ENCODE measurements around the gene SLC1A1. TPM values are rescaled to one million over a fixed set of nuclear protein-coding genes. Genes with fewer than 3 reads are reported as not detected.
"Not testable (repeated sequence)": the region's sequence is repeated elsewhere in the genome, so short reads cannot be mapped to it uniquely, and the experiment has no call there.

Gene SLC1A1
- total RNA-seq, 1 experiment from 2014 or later: 0.05 TPM

- POLR2A ChIA-PET; DNase-seq (ENCODE audit: low read depth, low spot score); BruUV-seq (replicated peaks); in situ Hi-C loops (cut with HindIII; ENCODE audit: low pct_unique_long_range_greater_than_20kb, low sequenced_read_pairs); CTCF ChIA-PET; H3K36me3 ChIP-seq (ENCODE audit: control insufficient read depth, insufficient read depth, low read length); H3K27me3 ChIP-seq (ENCODE audit: control insufficient read depth, insufficient read depth, low read length); ATAC-seq; H3K9me3 ChIP-seq (ENCODE audit: control insufficient read depth, insufficient read depth, low read depth, low read length); H3K4me1 ChIP-seq (ENCODE audit: control insufficient read depth, insufficient read depth, low read length); H3K4me3 ChIP-seq (ENCODE audit: low read depth in 2 of 2, low read length in 2 of 2); H3K27ac ChIP-seq (ENCODE audit: low read length); intact Hi-C loops (cut with micrococcal nuclease; ENCODE audit: unreplicated experiment): not testable (repeated sequence)
Measured at GRCh38 chr9:4533881-4534280, 43.6 kb downstream of the SLC1A1 start.

DNA sequence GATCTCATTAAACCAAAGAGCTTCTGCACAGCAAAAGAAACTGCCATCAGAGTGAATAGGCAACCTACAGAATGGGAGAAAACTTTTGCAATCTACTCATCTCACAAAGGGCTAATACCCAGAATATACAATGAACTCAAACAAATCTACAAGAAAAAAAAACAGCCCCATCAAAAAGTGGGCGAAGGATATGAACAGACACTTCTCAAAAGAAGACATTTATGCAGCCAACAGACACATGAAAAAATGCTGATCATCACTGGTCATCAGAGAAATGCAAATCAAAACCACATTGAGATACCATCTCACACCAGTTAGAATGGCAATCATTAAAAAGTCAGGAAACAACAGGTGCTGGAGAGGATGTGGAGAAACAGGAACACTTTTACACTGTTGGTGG is 45.9 kb downstream of the SLC1A1 start:
- H3K9me3 ChIP-seq (ENCODE audit: control insufficient read depth, insufficient read depth, low read depth, low read length); H3K27me3 ChIP-seq (ENCODE audit: control insufficient read depth, insufficient read depth, low read length); in situ Hi-C loops (cut with HindIII; ENCODE audit: low pct_unique_long_range_greater_than_20kb, low sequenced_read_pairs); H3K36me3 ChIP-seq (ENCODE audit: control insufficient read depth, insufficient read depth, low read length); DNase-seq (ENCODE audit: low read depth, low spot score); H3K4me1 ChIP-seq (ENCODE audit: control insufficient read depth, insufficient read depth, low read length); intact Hi-C loops (cut with micrococcal nuclease; ENCODE audit: unreplicated experiment); CTCF ChIA-PET; H3K4me3 ChIP-seq (ENCODE audit: low read depth in 2 of 2, low read length in 2 of 2); BruUV-seq (replicated peaks); POLR2A ChIA-PET; H3K27ac ChIP-seq (ENCODE audit: low read length); ATAC-seq: not testable (repeated sequence)

DNA sequence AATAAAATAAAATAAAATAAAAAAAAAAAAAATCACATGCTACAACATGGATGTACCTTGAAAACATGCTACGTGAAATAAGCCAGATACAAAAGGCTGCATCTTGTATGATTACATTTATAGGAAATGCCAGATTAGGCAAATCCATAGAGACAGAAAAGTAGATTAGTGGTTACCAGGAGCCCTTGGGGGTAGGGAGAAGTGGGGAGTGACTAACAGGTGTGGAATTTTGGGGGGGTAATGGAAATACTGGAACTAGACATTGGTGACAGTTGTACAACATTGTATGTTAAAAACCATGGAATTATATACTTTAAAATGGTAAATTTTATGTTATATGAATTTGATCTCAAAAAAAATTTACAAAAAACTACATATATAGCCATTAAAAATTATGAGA is 47.3 kb downstream of the SLC1A1 start:
- TF ChIP-seq POLR2AphosphoS5 (IDR thresholded peaks at IDR 0.05; ENCODE audit: low read depth, low read length) (no peak), REST (IDR thresholded peaks at IDR 0.05; ENCODE audit: insufficient read depth in 1 of 2, low read depth in 2 of 2, low read length in 1 of 2) (no peak), TCF7L2 (IDR thresholded peaks at IDR 0.05; ENCODE audit: low read depth, low read length) (no peak), CTCF (IDR thresholded peaks at IDR 0.05) (no peak), SIN3A (IDR thresholded peaks at IDR 0.05; ENCODE audit: borderline replicate concordance, insufficient read depth, low read depth, low read length) (no peak)
- Histone ChIP-seq H3K27me3 (ENCODE audit: control insufficient read depth, insufficient read depth, low read length) (no peaks in the 10 kb centered on the region), H3K4me3 (ENCODE audit: low read depth in 2 of 2, low read length in 2 of 2) (no peak overlapping the region), H3K36me3 (ENCODE audit: control insufficient read depth, insufficient read depth, low read length) (no peaks in the 10 kb centered on the region), H3K4me1 (ENCODE audit: control insufficient read depth, insufficient read depth, low read length) (no peaks in the 10 kb centered on the region), H3K27ac (ENCODE audit: low read length) (no peak overlapping the region), H3K9me3 (ENCODE audit: control insufficient read depth, insufficient read depth, low read depth, low read length) (no peaks in the 10 kb centered on the region)
- CTCF ChIA-PET: no interaction called here
- POLR2A ChIA-PET: no interaction called here
- BruUV-seq (replicated peaks): no TSS peak
- no peak for DNase-seq (ENCODE audit: low read depth, low spot score)
- no peak for ATAC-seq
- in situ Hi-C loops (cut with HindIII; ENCODE audit: low pct_unique_long_range_greater_than_20kb, low sequenced_read_pairs) (no loop called here), intact Hi-C loops (cut with micrococcal nuclease; ENCODE audit: unreplicated experiment) (no loop called here)

Data from Panc1 (cell line).